Activated CD4-positive, alpha-beta T cell treated with anti-CD3 and anti-CD28 coated beads for 36 hours (primary cell): Measurements from ENCODE around the gene SPIC. TPM values are rescaled to one million over a fixed set of nuclear protein-coding genes. Genes with fewer than 3 reads are reported as not detected.

Source experiments
- ATAC-seq: fragments of 200-7000 bp; cut with Tn5 transposase; one replicate; pipeline ENCODE4 v1.10.0; 2021; ENCODE audit warnings: mild to moderate bottlenecking, moderate library complexity
- CTCF ChIA-PET: fragments of 350-600 bp; sonication (Branson Sonifier 250); formaldehyde crosslinking; loops from one replicate; lab custom pipeline; 2021; ENCODE audit warnings: antibody characterized with exemption; lab: Charles Lee
- POLR2A ChIA-PET: fragments of 350-600 bp; sonication (Branson Sonifier 250); formaldehyde crosslinking; loops from one replicate; lab custom pipeline; 2021; ENCODE audit warnings: antibody characterized with exemption, inconsistent platforms; lab: Charles Lee
- DNase-seq: peaks from one replicate; pipeline ENCODE4 v3.0.0-alpha.2; 2020
- H3K27ac Mint-ChIP-seq: one replicate; pipeline ENCODE4 v1.8.0; 2021; ENCODE audit warnings: mixed read lengths
- H3K27me3 Mint-ChIP-seq: one replicate; pipeline ENCODE4 v1.8.0; 2021; ENCODE audit warnings: mixed read lengths
- H3K36me3 Mint-ChIP-seq: one replicate; pipeline ENCODE4 v1.8.0; 2021; ENCODE audit warnings: low read depth, mixed read lengths
- H3K4me1 Mint-ChIP-seq: one replicate; pipeline ENCODE4 v1.8.0; 2021; ENCODE audit warnings: mixed read lengths
- H3K4me3 Mint-ChIP-seq: one replicate; pipeline ENCODE4 v1.8.0; 2021; ENCODE audit warnings: mild to moderate bottlenecking, moderate library complexity, mixed read lengths
- H3K9me3 Mint-ChIP-seq: one replicate; pipeline ENCODE4 v1.8.0; 2021; ENCODE audit warnings: low read depth, mixed read lengths
- intact Hi-C, 2 experiments: fragments of 100-400 bp; cut with DNase I in 1 of 2; cut with micrococcal nuclease in 1 of 2; formaldehyde crosslinking; loops; one replicate each; pipeline versions ENCODE4 v1.14.2 to v1.15.1; 2022 to 2024; cut with DNase I, micrococcal nuclease
- total RNA-seq, 2 experiments: library from RNA; stranded (reverse); gene quantifications; one replicate each; pipeline ENCODE4 v1.2.3, GENCODE V29; 2021

The SPIC gene
- total RNA-seq, 2 experiments from 2014 or later = not detected

GRCh38 chr12:101475751-101476305 is 692 bp downstream of the SPIC start:
- H3K4me1 Mint-ChIP-seq = no peaks in the 10 kb centered on the region
- ATAC-seq (no peak), DNase-seq (no peak)
- no peak overlapping the region for H3K27ac Mint-ChIP-seq
- intact Hi-C loops = no loop called here
- CTCF ChIA-PET = interaction anchor here (1.0 kb wide), 1 partner anchor 16 kb away, joined by 3 read pairs; no protein-coding TSS in a partner anchor
- no peak overlapping the region for H3K4me3 Mint-ChIP-seq
- H3K27me3 Mint-ChIP-seq = no peaks in the 10 kb centered on the region
- POLR2A ChIA-PET = no interaction called here
- H3K9me3 Mint-ChIP-seq = no peaks in the 10 kb centered on the region
- H3K36me3 Mint-ChIP-seq = no peaks in the 10 kb centered on the region

- Mint-ChIP-seq H3K4me3 (no peak overlapping the region), H3K27me3 (no peaks in the 10 kb centered on the region), H3K36me3 (no peaks in the 10 kb centered on the region), H3K27ac (no peak overlapping the region), H3K4me1 (no peaks in the 10 kb centered on the region), H3K9me3 (no peaks in the 10 kb centered on the region)
- POLR2A ChIA-PET = interaction anchor here (0.6 kb wide), 1 partner anchor 73 kb away, joined by 3 read pairs; the partner anchor contains the start of gene ARL1
- no peak for ATAC-seq
- intact Hi-C loops = no loop called here
- CTCF ChIA-PET = no interaction called here
- no peak for DNase-seq
Observed at GRCh38 chr12:101480849-101481248, 5.7 kb downstream of the SPIC start.

- no peaks in the 10 kb centered on the region for H3K9me3 Mint-ChIP-seq
- H3K4me3 Mint-ChIP-seq = no peak overlapping the region
- H3K27me3 Mint-ChIP-seq = peaks cover 10% of the 10 kb centered on the region
- POLR2A ChIA-PET = no interaction called here
- ATAC-seq (no peak), DNase-seq (no peak)
- H3K36me3 Mint-ChIP-seq = no peaks in the 10 kb centered on the region
- no peaks in the 10 kb centered on the region for H3K4me1 Mint-ChIP-seq
- intact Hi-C loops = no loop called here
- no peak overlapping the region for H3K27ac Mint-ChIP-seq
- CTCF ChIA-PET = interaction anchor here (0.7 kb wide), 1 partner anchor 50 kb away, joined by 3 read pairs; no protein-coding TSS in a partner anchor
Observed at GRCh38 chr12:101485021-101485420, 9.9 kb downstream of the SPIC start.

GRCh38 chr12:101488469-101488868 is 13.3 kb downstream of the SPIC start:
- no peaks in the 10 kb centered on the region for H3K9me3 Mint-ChIP-seq
- ATAC-seq (no peak), DNase-seq (no peak)
- H3K4me3 Mint-ChIP-seq = no peak overlapping the region
- ChIA-PET CTCF (no interaction called here), POLR2A (no interaction called here)
- H3K36me3 Mint-ChIP-seq = no peaks in the 10 kb centered on the region
- intact Hi-C loops = no loop called here
- H3K27me3 Mint-ChIP-seq = peaks cover 11% of the 10 kb centered on the region
- no peaks in the 10 kb centered on the region for H3K4me1 Mint-ChIP-seq
- no peak overlapping the region for H3K27ac Mint-ChIP-seq

- Mint-ChIP-seq H3K36me3 (no peaks in the 10 kb centered on the region), H3K4me3 (no peak overlapping the region), H3K27me3 (peaks cover 11% of the 10 kb centered on the region), H3K9me3 (no peaks in the 10 kb centered on the region), H3K27ac (no peak overlapping the region), H3K4me1 (no peaks in the 10 kb centered on the region)
- ChIA-PET CTCF (interaction anchor here (0.7 to 1.2 kb wide), 3 partner anchors 225 to 666 kb away, joined by 3 read pairs; no protein-coding TSS in a partner anchor), POLR2A (no interaction called here)
- ATAC-seq (peak; percentile 64), DNase-seq (peak; percentile 48)
- intact Hi-C loops = loop anchor here (2.0 to 5.0 kb wide), 3 partner anchors 76 to 352 kb away; no protein-coding TSS in a partner anchor
Observed at GRCh38 chr12:101490286-101490920, 15.3 kb downstream of the SPIC start.

- CTCF ChIA-PET = no interaction called here
- no peak overlapping the region for H3K27ac Mint-ChIP-seq
- intact Hi-C loops = loop anchor here (1.0 to 5.0 kb wide), 4 partner anchors 75 to 351 kb away; no protein-coding TSS in a partner anchor
Observed at GRCh38 chr12:101491329-101491728, 16.2 kb downstream of the SPIC start.

GRCh38 chr12:101493556-101493955 is 18.4 kb downstream of the SPIC start:
- ChIA-PET CTCF (no interaction called here), POLR2A (no interaction called here)
- Mint-ChIP-seq H3K4me3 (no peak overlapping the region), H3K27me3 (peaks cover 10% of the 10 kb centered on the region), H3K9me3 (no peaks in the 10 kb centered on the region), H3K27ac (no peak overlapping the region), H3K36me3 (no peaks in the 10 kb centered on the region), H3K4me1 (no peaks in the 10 kb centered on the region)
- DNase-seq = no peak
- intact Hi-C loops = loop anchor here (5.0 kb wide), 2 partner anchors 264 to 349 kb away; no protein-coding TSS in a partner anchor
- ATAC-seq = no peak

More at GRCh38 chr12:101491329-101491728, 16.2 kb downstream of the SPIC start:
- ATAC-seq (no peak), DNase-seq (no peak)
- Mint-ChIP-seq H3K36me3 (no peaks in the 10 kb centered on the region), H3K4me1 (no peaks in the 10 kb centered on the region), H3K9me3 (no peaks in the 10 kb centered on the region), H3K4me3 (no peak overlapping the region), H3K27me3 (peaks cover 11% of the 10 kb centered on the region)
- POLR2A ChIA-PET = no interaction called here

- intact Hi-C loops = no loop called here
- CTCF ChIA-PET = interaction anchor here (0.6 kb wide), 2 partner anchors 109 to 231 kb away, joined by 3 read pairs; no protein-coding TSS in a partner anchor
- DNase-seq (no peak), ATAC-seq (no peak)
- no peaks in the 10 kb centered on the region for H3K36me3 Mint-ChIP-seq
- no peaks in the 10 kb centered on the region for H3K9me3 Mint-ChIP-seq
- no peaks in the 10 kb centered on the region for H3K27me3 Mint-ChIP-seq
- H3K27ac Mint-ChIP-seq = no peak overlapping the region
- POLR2A ChIA-PET = no interaction called here
- no peaks in the 10 kb centered on the region for H3K4me1 Mint-ChIP-seq
- no peak overlapping the region for H3K4me3 Mint-ChIP-seq
Observed at GRCh38 chr12:101498252-101498651, 23.1 kb downstream of the SPIC start.

GRCh38 chr12:101501410-101501995 is 26.4 kb downstream of the SPIC start:
- Mint-ChIP-seq H3K27ac (no peak overlapping the region), H3K4me1 (no peaks in the 10 kb centered on the region), H3K4me3 (no peak overlapping the region), H3K9me3 (no peaks in the 10 kb centered on the region), H3K27me3 (peaks cover 5% of the 10 kb centered on the region), H3K36me3 (no peaks in the 10 kb centered on the region)
- POLR2A ChIA-PET = no interaction called here
- no peak for DNase-seq
- intact Hi-C loops = no loop called here
- CTCF ChIA-PET = no interaction called here
- ATAC-seq = no peak

GRCh38 chr12:101521136-101521535 is 46.0 kb downstream of the SPIC start:
- peak; percentile 65 for ATAC-seq
- no peak overlapping the region for H3K4me3 Mint-ChIP-seq
- peaks cover 3% of the 10 kb centered on the region for H3K9me3 Mint-ChIP-seq
- ChIA-PET CTCF (no interaction called here), POLR2A (no interaction called here)
- no peaks in the 10 kb centered on the region for H3K36me3 Mint-ChIP-seq
- intact Hi-C loops = no loop called here
- peak; percentile 11 for DNase-seq
- H3K27me3 Mint-ChIP-seq = peaks cover 3% of the 10 kb centered on the region
- no peak overlapping the region for H3K27ac Mint-ChIP-seq
- H3K4me1 Mint-ChIP-seq = peaks cover 4% of the 10 kb centered on the region

- Mint-ChIP-seq H3K9me3 (no peaks in the 10 kb centered on the region), H3K27me3 (peaks cover 9% of the 10 kb centered on the region), H3K36me3 (no peaks in the 10 kb centered on the region), H3K4me1 (no peaks in the 10 kb centered on the region), H3K27ac (no peak overlapping the region), H3K4me3 (no peak overlapping the region)
- intact Hi-C loops = no loop called here
- CTCF ChIA-PET = no interaction called here
- ATAC-seq (no peak), DNase-seq (no peak)
- POLR2A ChIA-PET = no interaction called here
Observed at GRCh38 chr12:101527682-101528081, 52.5 kb downstream of the SPIC start.
